OCI-M1 (cell line): ENCODE data around the gene CHST15.

ENCODE experiments used
- DNase-seq: peaks from one replicate; lab custom pipeline; 2025; lab: John Stamatoyannopoulos, UW

Gene CHST15

GRCh38 chr10:124092860-124093773, at the start of gene CHST15:
Gene CHST15 (minus strand): TSS chr10:124093598. CDS start chr10:124046212, 47,386 bp downstream.
- DNase-seq, result no peak

- peak; percentile 6 for DNase-seq
Measured at GRCh38 chr10:124142960-124143359, 49.6 kb upstream of the CHST15 start.

- DNase-seq, result no peak
Measured at GRCh38 chr10:124142006-124142739, 48.8 kb upstream of the CHST15 start.

- DNase-seq, result no peak
Measured at GRCh38 chr10:124138883-124139348, 45.5 kb upstream of the CHST15 start.

- DNase-seq, result no peak
Measured at GRCh38 chr10:124138195-124138882, 44.9 kb upstream of the CHST15 start.

- DNase-seq, result no peak
Measured at GRCh38 chr10:124134251-124134893, 41.0 kb upstream of the CHST15 start.

GRCh38 chr10:124132876-124133275, 39.5 kb upstream of the CHST15 start:
- no peak for DNase-seq

GRCh38 chr10:124132306-124132705, 38.9 kb upstream of the CHST15 start:
- DNase-seq, result no peak

- DNase-seq, result no peak
Measured at GRCh38 chr10:124131172-124131571, 37.8 kb upstream of the CHST15 start.

- DNase-seq, result no peak
Measured at GRCh38 chr10:124130198-124130900, 37.0 kb upstream of the CHST15 start.

- DNase-seq, result no peak
Measured at GRCh38 chr10:124129471-124129870, 36.1 kb upstream of the CHST15 start.

GRCh38 chr10:124128811-124129145, 35.4 kb upstream of the CHST15 start:
- DNase-seq, result no peak

GRCh38 chr10:124127965-124128810, 34.8 kb upstream of the CHST15 start:
- no peak for DNase-seq

- DNase-seq, result no peak
Measured at GRCh38 chr10:124127563-124127962, 34.2 kb upstream of the CHST15 start.

GRCh38 chr10:124126983-124127385, 33.6 kb upstream of the CHST15 start:
- no peak for DNase-seq

GRCh38 chr10:124126145-124126982, 33.0 kb upstream of the CHST15 start:
- peak; percentile 7 for DNase-seq

GRCh38 chr10:124125305-124126116, 32.1 kb upstream of the CHST15 start:
- DNase-seq, result peak; percentile 9

GRCh38 chr10:124124769-124125161, 31.4 kb upstream of the CHST15 start:
- no peak for DNase-seq
